ENCODE data around the gene DNAH2. TPM values are rescaled to one million over a fixed set of nuclear protein-coding genes. Genes with fewer than 3 reads are reported as not detected.

DNAH2 gene
- total RNA-seq, 4 donors from 2014 or later = under 0.01 to 0.22 (median 0.20) TPM; not detected in 1

GRCh38 chr17:7707446-7707845 lies 10.1 kb upstream of the DNAH2 start:
- 84% methylated on average over 9 of the region's 9 CpGs for WGBS, 2 donors
- no peak for DNase-seq
- H3K9me3 ChIP-seq = no peaks in the 10 kb centered on the region
- peaks cover 9 to 12% of the 10 kb centered on the region in 2 donors for H3K4me1 ChIP-seq
- H3K4me3 ChIP-seq (replicated peaks in 1 of 3) = no peak overlapping the region
- intact Hi-C loops (cut with DNase I) = no loop called here
- H3K27ac ChIP-seq = no peak overlapping the region
- H3K27me3 ChIP-seq = peaks cover 8% of the 10 kb centered on the region
- TF ChIP-seq CTCF (IDR thresholded peaks at IDR 0.05) (no peak), POLR2A (IDR thresholded peaks at IDR 0.05) (no peak)
- H3K36me3 ChIP-seq = no peaks in the 10 kb centered on the region

- H3K27me3 ChIP-seq = peaks cover 8% of the 10 kb centered on the region
- intact Hi-C loops (cut with DNase I) = no loop called here
- 87 to 88% methylated on average over 20 of the region's 22 CpGs for WGBS, 2 donors
Observed at GRCh38 chr17:7707858-7708750, 9.4 kb upstream of the DNAH2 start.

GRCh38 chr17:7709031-7709430 lies 8.5 kb upstream of the DNAH2 start:
- Histone ChIP-seq H3K9me3 (no peaks in the 10 kb centered on the region), H3K4me3 (replicated peaks in 1 of 3) (no peak overlapping the region), H3K4me1 (peaks cover 9 to 12% of the 10 kb centered on the region in 2 donors), H3K27me3 (peaks cover 8% of the 10 kb centered on the region), H3K36me3 (no peaks in the 10 kb centered on the region), H3K27ac (no peak overlapping the region)
- intact Hi-C loops (cut with DNase I) = no loop called here
- 85 to 97% methylated on average over 10 to 11 of the region's 11 CpGs for WGBS, 2 donors
- DNase-seq = no peak
- TF ChIP-seq POLR2A (IDR thresholded peaks at IDR 0.05) = no peak
- TF ChIP-seq CTCF (IDR thresholded peaks at IDR 0.05) = no peak

More at GRCh38 chr17:7707858-7708750, 9.4 kb upstream of the DNAH2 start:
- no peaks in the 10 kb centered on the region for H3K9me3 ChIP-seq
- H3K4me3 ChIP-seq (replicated peaks in 1 of 3) = no peak overlapping the region
- no peaks in the 10 kb centered on the region for H3K36me3 ChIP-seq
- no peak for TF ChIP-seq CTCF (IDR thresholded peaks at IDR 0.05)
- no peak for TF ChIP-seq POLR2A (IDR thresholded peaks at IDR 0.05)
- peaks cover 9 to 12% of the 10 kb centered on the region in 2 donors for H3K4me1 ChIP-seq
- no peak for DNase-seq
- no peak overlapping the region for H3K27ac ChIP-seq

GRCh38 chr17:7710301-7710700 lies 7.2 kb upstream of the DNAH2 start:
- no peak overlapping the region for H3K27ac ChIP-seq
- peaks cover 4% of the 10 kb centered on the region for H3K27me3 ChIP-seq
- no peaks in the 10 kb centered on the region for H3K9me3 ChIP-seq
- no peaks in the 10 kb centered on the region for H3K36me3 ChIP-seq
- 68 to 69% methylated on average over 7 of the region's 7 CpGs for WGBS, 2 donors
- DNase-seq = no peak
- intact Hi-C loops (cut with DNase I) = no loop called here
- TF ChIP-seq CTCF (IDR thresholded peaks at IDR 0.05) = no peak
- no peak for TF ChIP-seq POLR2A (IDR thresholded peaks at IDR 0.05)
- no peak overlapping the region for H3K4me3 ChIP-seq (replicated peaks in 1 of 3)
- H3K4me1 ChIP-seq = peaks cover 1 to 2% of the 10 kb centered on the region in 2 donors

- DNase-seq = no peak
- H3K27ac ChIP-seq = no peak overlapping the region
- H3K27me3 ChIP-seq = no peaks in the 10 kb centered on the region
- intact Hi-C loops (cut with DNase I) = no loop called here
- no peak for TF ChIP-seq POLR2A (IDR thresholded peaks at IDR 0.05)
- no peak for TF ChIP-seq CTCF (IDR thresholded peaks at IDR 0.05)
- no peaks in the 10 kb centered on the region for H3K9me3 ChIP-seq
- peaks cover under 1 to 2% of the 10 kb centered on the region in 2 donors for H3K4me1 ChIP-seq
- 78 to 87% methylated on average over 7 of the region's 7 CpGs for WGBS, 2 donors
- H3K4me3 ChIP-seq (replicated peaks in 1 of 3) = no peak overlapping the region
- no peaks in the 10 kb centered on the region for H3K36me3 ChIP-seq
Observed at GRCh38 chr17:7711051-7711755, 6.3 kb upstream of the DNAH2 start.
